ENCODE data around the gene SCAP.

Gene SCAP

GRCh38 chr3:47366833-47367232, 108.9 kb downstream of the SCAP start:
- DNase-seq (ENCODE audit: low read depth in 2 of 2) = no peak

GRCh38 chr3:47365213-47366153, 110.3 kb downstream of the SCAP start:
- no peak for DNase-seq (ENCODE audit: low read depth in 2 of 2)

Data from stimulated activated CD8-positive, alpha-beta memory T cell treated with anti-CD3 and anti-CD28 coated beads, Interleukin-7, amount 100 ng/mL, for 4 hours (primary cell).